ENCODE measurements around the gene SBK3.

DNA sequence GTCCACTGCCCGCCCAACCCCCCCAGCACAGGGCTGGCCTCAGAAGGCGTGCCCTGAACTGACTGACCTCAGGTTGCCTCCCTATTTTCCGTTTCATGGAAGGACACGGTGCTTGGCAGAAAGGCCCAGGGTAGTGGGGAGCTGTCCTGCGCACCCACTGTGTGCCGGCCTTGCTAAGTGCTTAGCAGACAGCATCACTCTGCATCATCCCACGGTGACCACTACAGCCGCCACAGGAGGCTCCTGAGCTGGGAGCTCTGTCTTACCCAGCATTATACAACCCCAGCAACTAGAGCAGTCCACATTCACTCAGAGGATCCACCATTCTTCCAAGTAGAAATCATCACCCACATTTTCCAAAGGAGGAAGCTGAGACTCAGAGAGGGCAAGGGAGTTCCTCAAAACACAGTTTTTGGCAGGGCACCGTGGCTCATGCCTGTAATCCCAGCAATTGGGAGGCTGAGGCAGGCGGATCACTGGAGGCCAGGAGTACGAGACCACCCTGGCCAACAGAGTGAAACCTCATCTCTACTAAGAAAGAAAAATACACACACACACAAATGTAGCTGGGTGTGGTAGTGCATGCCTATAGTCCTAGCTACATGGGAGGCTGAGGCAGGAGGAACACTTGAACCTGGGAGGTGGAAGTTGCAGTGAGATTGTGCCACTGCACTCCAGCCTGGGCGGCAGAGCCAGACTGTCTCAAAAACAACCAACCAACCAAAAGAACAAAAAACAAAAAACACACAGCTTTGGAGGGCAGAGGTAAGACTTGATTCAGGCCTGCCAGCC lies 10.0 kb downstream of the SBK3 start:
- TF ChIP-seq ZNF565 (CRISPR knock-in tag; conservative IDR thresholded peaks at IDR 0.05; ENCODE audit: low read depth) (no peak), ARNTL (CRISPR knock-in tag; IDR thresholded peaks at IDR 0.05; ENCODE audit: borderline replicate concordance, low read depth) (no peak), ZFP3 (CRISPR knock-in tag; IDR thresholded peaks at IDR 0.05) (no peak), SNAI2 (CRISPR knock-in tag; IDR thresholded peaks at IDR 0.05) (no peak), ZNF70 (CRISPR knock-in tag; IDR thresholded peaks at IDR 0.05) (no peak)
- TF ChIP-seq, protein P1, sequence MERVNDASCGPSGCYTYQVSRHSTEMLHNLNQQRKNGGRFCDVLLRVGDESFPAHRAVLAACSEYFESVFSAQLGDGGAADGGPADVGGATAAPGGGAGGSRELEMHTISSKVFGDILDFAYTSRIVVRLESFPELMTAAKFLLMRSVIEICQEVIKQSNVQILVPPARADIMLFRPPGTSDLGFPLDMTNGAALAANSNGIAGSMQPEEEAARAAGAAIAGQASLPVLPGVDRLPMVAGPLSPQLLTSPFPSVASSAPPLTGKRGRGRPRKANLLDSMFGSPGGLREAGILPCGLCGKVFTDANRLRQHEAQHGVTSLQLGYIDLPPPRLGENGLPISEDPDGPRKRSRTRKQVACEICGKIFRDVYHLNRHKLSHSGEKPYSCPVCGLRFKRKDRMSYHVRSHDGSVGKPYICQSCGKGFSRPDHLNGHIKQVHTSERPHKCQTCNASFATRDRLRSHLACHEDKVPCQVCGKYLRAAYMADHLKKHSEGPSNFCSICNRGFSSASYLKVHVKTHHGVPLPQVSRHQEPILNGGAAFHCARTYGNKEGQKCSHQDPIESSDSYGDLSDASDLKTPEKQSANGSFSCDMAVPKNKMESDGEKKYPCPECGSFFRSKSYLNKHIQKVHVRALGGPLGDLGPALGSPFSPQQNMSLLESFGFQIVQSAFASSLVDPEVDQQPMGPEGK (CRISPR knock-in tag; IDR thresholded peaks at IDR 0.05; ENCODE audit: borderline replicate concordance) = no peak

All from SK-N-SH treated with all-trans-retinoic acid at 6 μM for 48 hours (cell line).